Lung (tissue), 12 donors: ENCODE measurements around the gene SLC2A14. TPM values are rescaled to one million over a fixed set of nuclear protein-coding genes. Genes with fewer than 3 reads are reported as not detected.

Source experiments
- ATAC-seq: fragments of 200-7000 bp; cut with Tn5 transposase; one replicate; pipeline ENCODE4 v1.9.1; 2020; ENCODE audit warnings: moderate number of reproducible peaks; ENCODE audit not compliant: insufficient read depth, low FRiP score
- DNase-seq, 3 donors: peaks; one replicate each; pipeline ENCODE4 v3.0.0-alpha.2; 2013 to 2017
- H3K27ac ChIP-seq, 2 donors: one replicate each; pipeline ENCODE4 v1.5.1; 2013; ENCODE audit warnings: mild to moderate bottlenecking in 2 of 2, moderate library complexity in 2 of 2, control low read depth in 1 of 2, inconsistent platforms in 1 of 2, low read depth in 1 of 2, low read length in 1 of 2
- H3K27me3 ChIP-seq, 3 donors: one replicate each; pipeline ENCODE4 v1.5.1; 2013; ENCODE audit warnings: low read length in 2 of 3; ENCODE audit not compliant: control insufficient read depth in 3 of 3, insufficient read depth in 3 of 3
- H3K36me3 ChIP-seq, 4 donors: one replicate each; pipeline ENCODE4 v1.5.1; 2013; ENCODE audit warnings: low read length in 4 of 4, mild to moderate bottlenecking in 1 of 4, moderate library complexity in 1 of 4; ENCODE audit not compliant: control insufficient read depth in 4 of 4, insufficient read depth in 4 of 4
- H3K4me1 ChIP-seq, 5 donors: one replicate each; pipeline ENCODE4 v1.5.1; 2013; ENCODE audit warnings: low read length in 5 of 5, mild to moderate bottlenecking in 2 of 5, moderate library complexity in 1 of 5; ENCODE audit not compliant: control insufficient read depth in 5 of 5, insufficient read depth in 5 of 5
- H3K4me3 ChIP-seq: one replicate; pipeline ENCODE4 v1.5.1; 2013; ENCODE audit warnings: mild to moderate bottlenecking, control low read depth, moderate library complexity
- H3K9ac ChIP-seq, 2 donors: one replicate each; pipeline ENCODE4 v1.5.1; 2013; ENCODE audit warnings: low read length in 2 of 2, control low read depth in 1 of 2; ENCODE audit not compliant: insufficient read depth in 1 of 2
- H3K9me3 ChIP-seq, 4 donors: one replicate each; pipeline ENCODE4 v1.5.1; 2013; ENCODE audit warnings: low read length in 3 of 4, mild to moderate bottlenecking in 1 of 4, moderate library complexity in 1 of 4; ENCODE audit not compliant: control insufficient read depth in 4 of 4, insufficient read depth in 3 of 4
- CTCF ChIP-seq: IDR thresholded peaks from 2 replicates; pipeline ENCODE4 v1.5.1; 2012; ENCODE audit warnings: mild to moderate bottlenecking; ENCODE audit errors: control extremely low read depth, extremely low read depth
- WGBS, 2 donors: extraction: QIAGEN DNeasy Blood & Tissue Kit; methylation state at CpG; one replicate each; pipeline ENCODE4 v1.1.7; 2013; 5-methylcytosine and 5-hydroxymethylcytosine counted together
- polyA plus RNA-seq, 2 donors: library from polyadenylated mRNA; stranded (reverse); fragments of 200-250 nt; gene quantifications; one replicate each; pipeline ENCODE4 v1.2.1, GENCODE V29; 2013
- total RNA-seq, 2 donors: library from RNA; depleted of rRNA in 1 of 2; stranded (reverse); fragments of >200 nt in 1 of 2; gene quantifications; one replicate each; pipeline ENCODE4 v1.2.1, GENCODE V29; 2014 to 2021
- donor health status: control.
- donor health status: control.
- donor health status: Bipolar disorder and iron deficiency.
- donor health status: healthy.
- donor health status: DM: yes; HTN: yes; CAD: no.

Gene SLC2A14
- total and polyA plus RNA-seq, 4 donors: 0.12 to 0.17 TPM; not detected in 2

DNA sequence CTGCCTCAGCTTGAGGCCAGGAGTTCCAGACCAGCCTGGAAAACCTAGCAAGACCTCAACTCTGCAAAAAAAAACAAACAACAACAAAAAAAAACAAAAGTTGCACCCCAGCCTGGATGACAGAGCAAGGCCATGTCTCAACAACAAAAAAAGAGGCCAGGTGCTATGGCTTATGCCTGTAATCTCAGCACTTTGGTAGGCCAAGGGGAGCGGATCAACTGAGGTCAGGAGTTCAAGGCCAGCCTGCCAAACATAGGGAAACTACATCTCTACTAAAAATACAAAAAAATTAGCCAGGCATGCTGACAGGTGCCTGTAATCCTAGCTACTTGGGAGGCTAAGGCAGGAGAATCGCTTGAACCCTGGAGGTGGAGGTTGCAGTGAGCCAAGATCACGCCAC lies 6.5 kb upstream of the SLC2A14 start:
- Histone ChIP-seq H3K27me3 (no peaks in the 10 kb centered on the region), H3K9ac (no peak overlapping the region), H3K4me3 (no peak overlapping the region), H3K9me3 (no peaks in the 10 kb centered on the region), H3K36me3 (no peaks in the 10 kb centered on the region), H3K4me1 (no peaks in the 10 kb centered on the region), H3K27ac (no peak overlapping the region)
- ATAC-seq (no peak), DNase-seq (no peak)
- no peak for TF ChIP-seq CTCF
- WGBS, 2 donors: 93 to 97% methylated on average over 3 of the region's 3 CpGs

DNA sequence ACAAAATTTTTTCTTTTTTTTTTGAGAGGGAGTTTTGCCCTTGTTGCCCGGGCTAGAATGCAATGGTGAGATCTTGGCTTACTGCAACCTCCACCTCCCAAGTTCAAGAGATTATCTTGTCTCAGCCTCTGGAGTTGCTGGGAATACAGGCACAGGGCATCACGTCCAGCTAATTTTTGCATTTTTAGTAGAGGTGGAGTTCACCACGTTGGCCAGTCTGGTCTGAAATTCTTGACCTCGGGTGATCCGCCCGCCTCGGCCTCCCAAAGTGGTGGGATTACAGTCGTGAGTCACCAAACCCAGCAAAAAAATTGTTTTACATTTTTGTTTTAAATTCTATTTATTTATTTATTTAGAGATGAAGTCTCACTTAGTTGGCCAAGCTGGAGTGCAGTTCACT lies 4.7 kb upstream of the SLC2A14 start:
- H3K9me3 ChIP-seq: peaks cover 0 to 2% (median 0%) of the 10 kb centered on the region in 4 donors
- no peak for TF ChIP-seq CTCF

DNA sequence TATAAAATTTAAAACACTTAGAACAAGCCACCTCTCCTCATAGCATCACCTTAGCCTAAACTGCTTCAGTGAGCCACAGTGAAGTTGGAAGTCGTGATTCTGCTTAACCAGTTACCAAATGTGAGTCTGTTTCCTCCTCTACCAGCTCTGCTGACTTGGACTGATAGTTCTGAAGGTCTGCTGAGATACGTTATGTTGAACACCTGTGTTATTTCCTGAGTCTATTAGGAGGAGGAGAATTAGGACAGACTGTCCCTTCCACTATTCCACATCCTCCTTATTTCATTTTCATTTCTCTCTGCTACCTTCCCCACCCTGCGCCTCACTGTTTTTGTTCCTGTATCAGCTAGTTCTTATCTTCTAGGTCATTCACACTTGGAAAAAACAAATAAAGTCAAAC lies 2.4 kb downstream of the SLC2A14 start:
- peaks cover 0 to 22% (median 17%) of the 10 kb centered on the region in 3 donors for H3K27me3 ChIP-seq
- H3K9me3 ChIP-seq: peaks cover 0 to 2% (median 0%) of the 10 kb centered on the region in 4 donors
- H3K9ac ChIP-seq: no peak overlapping the region
- no peaks in the 10 kb centered on the region for H3K36me3 ChIP-seq
- WGBS, 2 donors: 45 to 56% methylated on average over 3 of the region's 3 CpGs
- no peak overlapping the region for H3K27ac ChIP-seq
- no peak overlapping the region for H3K4me3 ChIP-seq
- no peak for DNase-seq
- TF ChIP-seq CTCF: no peak
- no peak for ATAC-seq
- peaks cover 0 to 2% (median 0%) of the 10 kb centered on the region in 5 donors for H3K4me1 ChIP-seq

More for the DNA sequence above, 4.7 kb upstream of the SLC2A14 start:
- Histone ChIP-seq H3K27ac (no peak overlapping the region), H3K27me3 (peaks cover 0 to 13% (median 10%) of the 10 kb centered on the region in 3 donors), H3K36me3 (no peaks in the 10 kb centered on the region), H3K4me1 (peaks cover 0 to 2% (median 0%) of the 10 kb centered on the region in 5 donors), H3K9ac (no peak overlapping the region), H3K4me3 (no peak overlapping the region)
- 92 to 94% methylated on average over 8 of the region's 8 CpGs for WGBS, 2 donors
- DNase-seq (no peak), ATAC-seq (no peak)

DNA sequence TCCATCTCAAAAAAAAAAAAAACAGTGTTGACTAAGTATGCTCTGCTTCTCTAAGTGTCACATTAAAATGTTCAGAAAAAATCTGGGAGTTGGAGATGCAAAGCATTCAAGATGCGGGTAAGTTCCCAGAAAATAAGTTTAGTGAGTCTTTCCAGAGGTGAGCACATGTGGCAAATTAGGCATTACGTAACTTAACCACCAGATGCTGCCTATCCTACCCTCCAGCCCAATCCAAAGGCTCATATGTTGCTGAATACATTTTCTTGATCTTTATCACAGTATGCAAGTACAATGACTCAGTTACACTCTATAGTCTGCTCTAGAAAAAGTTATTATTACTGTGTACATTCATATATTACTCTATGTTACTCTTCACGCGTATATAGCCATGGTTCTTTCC lies 3.6 kb downstream of the SLC2A14 start:
- Histone ChIP-seq H3K27ac (no peak overlapping the region), H3K27me3 (peaks cover 0 to 22% (median 17%) of the 10 kb centered on the region in 3 donors), H3K36me3 (no peaks in the 10 kb centered on the region), H3K4me3 (no peak overlapping the region), H3K9me3 (peaks cover 0 to 2% (median 0%) of the 10 kb centered on the region in 4 donors), H3K4me1 (peaks cover 0 to 2% (median 0%) of the 10 kb centered on the region in 5 donors), H3K9ac (no peak overlapping the region)
- no peak for ATAC-seq
- DNase-seq: no peak
- 90 to 97% methylated on average over 4 of the region's 4 CpGs for WGBS, 2 donors
- TF ChIP-seq CTCF: no peak
